HG02571 (cell line): Measurements from ENCODE around the gene KRT6B.
"Not testable (repeated sequence)": the region's sequence is repeated elsewhere in the genome, so short reads cannot be mapped to it uniquely, and the experiment has no call there.

Experiments used
- ATAC-seq: cut with Tn5 transposase; IDR thresholded peaks from one replicate; pipeline ENCODE4 v1.9.1; 2021; ENCODE audit warnings: mild to moderate bottlenecking, moderate library complexity; ENCODE audit not compliant: unreplicated experiment

KRT6B gene

DNA sequence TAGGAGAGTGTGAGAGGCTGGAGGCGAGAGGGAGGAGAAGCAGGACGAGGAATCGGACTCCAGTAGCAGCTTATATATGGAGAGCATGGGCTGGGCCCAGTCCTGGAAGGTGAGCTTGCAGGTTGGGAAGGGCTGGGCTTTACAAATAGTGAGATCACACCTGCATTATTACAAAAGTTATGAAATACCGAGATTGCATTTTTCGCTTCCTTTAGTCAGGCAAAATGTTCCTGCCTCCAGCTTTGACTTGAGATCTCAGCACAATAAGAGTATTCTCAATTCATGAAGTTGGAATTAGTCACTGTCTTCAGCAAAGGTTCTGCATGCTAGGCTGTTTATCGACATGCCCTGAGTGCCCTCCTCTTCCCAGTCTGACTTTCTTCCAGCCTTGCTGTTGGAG lies at the start of gene KRT6B:
Gene KRT6B (minus strand): TSS at position 46 of the 400 bp plus-strand sequence. CDS start 68 bp downstream, outside the sequence.
- ATAC-seq = no peak

- no peak for ATAC-seq
Observed at GRCh38 chr12:52501490-52501889, 49.5 kb upstream of the KRT6B start.

DNA sequence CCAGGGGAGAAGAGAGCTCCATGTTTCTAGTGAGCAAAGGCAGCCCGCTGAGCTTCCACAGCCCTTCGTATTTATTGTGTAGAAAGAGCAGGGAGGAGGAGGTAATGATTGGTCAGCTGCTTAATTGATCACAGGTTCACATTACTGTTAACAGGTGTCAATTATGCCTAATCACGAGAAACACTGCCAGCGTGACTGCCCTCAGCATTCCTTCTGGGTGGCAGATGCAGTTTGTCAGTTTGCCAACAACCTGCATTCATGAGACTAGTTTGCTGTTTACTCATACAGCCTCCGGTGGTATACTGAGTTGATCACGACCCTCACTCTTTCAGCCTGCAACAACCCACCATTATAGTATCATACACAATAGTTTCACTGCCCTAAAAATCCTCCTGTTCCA lies 48.6 kb upstream of the KRT6B start:
- ATAC-seq = not testable (repeated sequence)

- ATAC-seq = no peak
Observed at GRCh38 chr12:52499806-52500560, 48.0 kb upstream of the KRT6B start.

- no peak for ATAC-seq
Observed at GRCh38 chr12:52498946-52499345, 47.0 kb upstream of the KRT6B start.

GRCh38 chr12:52497975-52498374 lies 46.0 kb upstream of the KRT6B start:
- no peak for ATAC-seq

DNA sequence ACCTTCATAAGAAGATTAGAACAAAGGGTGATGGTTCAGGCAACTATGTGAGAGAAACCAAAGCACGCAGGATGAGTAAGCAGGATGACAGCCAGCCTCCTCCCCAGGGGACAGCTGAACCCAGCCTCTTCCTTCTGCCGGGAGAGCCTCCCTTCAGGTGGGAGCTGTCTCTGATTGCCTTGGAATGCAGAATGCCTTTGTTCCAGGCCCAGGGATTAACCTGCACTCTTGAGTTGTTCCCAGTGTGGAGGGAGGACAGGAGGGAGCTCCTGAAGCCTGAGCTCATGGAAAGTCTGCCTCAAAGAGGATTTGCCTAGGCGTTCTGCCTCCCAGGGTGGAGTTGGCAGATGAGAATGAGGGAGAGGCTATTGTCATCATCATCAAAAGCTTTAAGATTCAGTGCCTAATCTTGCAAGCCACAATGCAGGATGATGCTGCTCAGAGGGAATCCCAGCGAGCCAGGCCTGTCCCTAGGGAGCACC lies 44.7 kb upstream of the KRT6B start:
- ATAC-seq = no peak

GRCh38 chr12:52496054-52496453 lies 44.1 kb upstream of the KRT6B start:
- ATAC-seq = no peak

DNA sequence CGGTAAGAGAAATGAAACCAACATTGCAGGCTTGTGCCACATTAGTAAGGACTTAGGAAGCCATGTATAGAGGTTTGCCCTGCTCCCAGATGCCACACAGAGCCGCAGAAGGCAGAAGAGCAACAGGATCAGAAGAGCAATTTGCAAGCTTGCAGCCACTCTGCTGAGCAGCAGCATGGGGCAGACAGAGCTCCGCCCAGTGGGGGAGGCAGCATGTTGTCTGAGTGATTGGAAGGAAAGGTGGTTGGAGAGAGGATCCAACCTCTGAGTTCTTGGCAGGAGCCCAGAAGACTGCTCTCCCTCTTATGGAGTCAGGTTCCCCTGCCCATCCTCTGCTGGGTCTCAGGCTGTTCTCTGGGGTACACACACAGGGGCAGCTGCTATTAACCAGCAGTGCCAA lies 43.4 kb upstream of the KRT6B start:
- ATAC-seq = no peak

GRCh38 chr12:52494518-52494917 lies 42.6 kb upstream of the KRT6B start:
- ATAC-seq = no peak

DNA sequence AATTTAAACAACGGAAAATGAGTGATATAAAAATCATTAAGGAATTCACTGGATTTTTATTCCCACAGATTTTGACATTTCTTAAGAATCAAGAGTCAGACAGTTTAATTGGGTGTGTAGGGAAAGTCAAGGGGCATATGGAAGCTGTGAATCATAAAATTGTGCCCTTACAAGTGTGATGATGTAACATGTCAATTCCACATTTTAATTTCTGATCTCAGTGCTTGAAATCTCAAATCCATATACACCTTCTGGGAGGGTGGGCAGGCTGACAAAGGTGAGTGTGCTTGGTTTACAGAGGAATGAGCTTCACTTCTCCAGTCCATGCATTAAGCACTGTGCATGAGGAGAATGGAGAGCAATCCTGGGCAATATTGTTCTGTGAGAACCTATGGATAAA lies 42.2 kb upstream of the KRT6B start:
- ATAC-seq = no peak

- no peak for ATAC-seq
Observed at GRCh38 chr12:52493172-52493571, 41.2 kb upstream of the KRT6B start, which contains the start of gene KRT6A. Gene KRT6A (minus strand): TSS chr12:52493257. CDS start chr12:52493188, 69 bp downstream.

GRCh38 chr12:52492405-52492804 lies 40.5 kb upstream of the KRT6B start:
- ATAC-seq = not testable (repeated sequence)

GRCh38 chr12:52491495-52491894 lies 39.5 kb upstream of the KRT6B start:
- ATAC-seq = not testable (repeated sequence)

DNA sequence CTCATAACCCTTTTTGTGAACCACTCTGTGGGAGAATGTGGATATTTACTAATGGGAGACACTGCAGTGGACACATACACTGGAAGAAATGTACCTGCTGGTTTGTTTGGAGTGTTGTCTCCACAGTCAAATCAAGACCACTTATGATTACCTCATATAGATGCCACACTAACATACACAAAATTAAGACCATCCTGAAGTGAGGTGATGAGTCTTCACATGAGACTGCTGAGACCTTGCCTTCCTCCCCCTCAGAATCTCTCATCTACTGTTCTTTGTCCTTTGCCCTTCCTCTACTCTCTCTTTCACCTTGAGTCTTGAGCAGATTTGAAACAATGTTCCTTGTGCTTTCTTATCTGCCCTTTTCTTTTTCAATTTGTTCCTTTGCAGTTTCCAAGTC lies 36.8 kb upstream of the KRT6B start:
- no peak for ATAC-seq

DNA sequence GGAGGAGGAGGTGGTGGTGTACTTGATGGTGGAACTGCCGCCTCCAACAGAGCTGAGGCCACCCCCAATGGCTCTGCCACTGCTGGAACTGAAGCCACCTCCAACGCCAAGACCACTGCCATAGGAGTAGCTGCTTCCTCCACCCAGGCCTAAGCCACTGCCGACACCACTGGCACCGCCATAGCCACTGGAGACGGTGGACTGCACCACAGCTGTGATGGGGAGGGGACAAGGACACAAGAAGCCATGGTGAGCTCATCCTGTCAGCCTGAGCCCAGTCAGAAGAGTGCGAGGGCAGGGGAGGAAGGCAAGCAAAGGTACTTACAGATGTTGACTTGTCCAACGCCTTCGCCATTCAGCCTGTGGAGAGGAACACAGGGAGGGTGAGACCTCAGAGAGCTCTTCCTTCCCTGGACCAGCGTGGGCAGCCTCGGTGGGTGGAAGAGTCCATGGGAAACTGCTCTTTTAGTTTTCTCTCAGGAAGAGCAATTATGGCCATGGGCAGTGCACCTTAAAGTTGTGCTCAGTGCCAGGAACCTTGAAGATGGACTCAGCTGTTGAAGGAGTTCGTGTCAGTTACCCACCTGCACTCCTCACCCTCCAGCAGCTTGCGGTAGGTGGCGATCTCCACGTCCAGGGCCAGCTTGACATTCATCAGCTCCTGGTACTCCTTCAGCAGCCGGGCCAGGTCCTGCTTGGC lies 35.9 kb upstream of the KRT6B start:
- not testable (repeated sequence) for ATAC-seq

DNA sequence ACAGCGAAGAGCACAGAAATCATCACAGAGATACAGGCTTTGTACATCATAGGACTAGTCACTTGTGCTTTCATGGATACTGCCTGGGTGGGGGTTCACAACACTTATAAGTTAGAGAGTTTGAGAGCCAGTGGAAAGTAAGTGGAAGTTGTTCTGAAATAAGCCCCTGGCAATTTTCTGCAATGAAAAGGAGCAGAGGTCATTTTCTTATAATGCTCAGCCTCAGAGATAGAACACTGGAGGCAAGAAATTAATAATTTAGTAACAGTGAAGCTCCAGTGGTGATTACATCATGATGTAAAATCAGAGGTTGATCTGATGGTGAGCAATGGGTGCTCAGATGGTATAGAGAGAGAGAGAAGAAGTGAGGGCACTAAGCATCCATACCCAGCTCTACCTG lies 35.3 kb upstream of the KRT6B start:
- ATAC-seq = no peak

- ATAC-seq = no peak
Observed at GRCh38 chr12:52486166-52487105, 34.5 kb upstream of the KRT6B start.

DNA sequence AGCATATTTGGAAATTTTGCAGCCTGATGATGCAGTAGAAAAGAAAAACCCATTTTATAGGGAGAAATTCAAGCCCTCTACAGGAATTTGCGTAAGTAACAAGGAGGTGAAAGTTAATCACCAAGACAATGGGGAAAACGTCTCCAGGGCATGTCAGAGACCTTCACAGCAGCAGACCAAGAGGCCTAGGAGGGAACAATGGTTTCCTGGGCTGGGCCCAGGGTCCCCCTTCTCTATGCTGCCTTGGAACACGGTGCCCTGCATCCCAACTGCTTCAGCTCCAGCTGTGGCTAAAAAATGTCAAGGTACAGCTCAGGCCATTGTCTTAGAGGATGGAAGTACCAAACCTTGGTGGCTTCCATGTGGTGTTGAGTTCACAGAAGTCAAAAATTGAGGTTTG lies 28.1 kb upstream of the KRT6B start:
- ATAC-seq = no peak

- no peak for ATAC-seq
Observed at GRCh38 chr12:52477651-52478050, 25.7 kb upstream of the KRT6B start.

DNA sequence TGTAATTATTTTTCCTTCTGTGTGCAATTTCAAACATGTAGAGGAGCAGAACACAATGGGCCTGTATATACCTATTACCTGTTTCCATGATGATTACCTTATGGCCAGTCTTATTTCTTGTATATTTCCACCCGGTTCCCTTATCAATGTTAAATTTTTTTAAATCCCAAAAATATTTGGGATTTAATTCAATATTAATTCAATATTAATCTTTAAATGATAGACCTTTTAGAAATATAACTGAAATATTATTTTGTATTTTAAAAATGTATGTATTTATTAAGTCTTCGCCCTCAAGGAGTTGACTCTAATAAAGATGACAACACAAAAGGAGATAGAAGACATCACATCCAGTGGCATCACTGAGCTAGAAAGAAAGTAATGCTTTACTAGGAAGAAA lies 22.3 kb upstream of the KRT6B start:
- ATAC-seq = no peak
